ENCODE measurements around the gene MAPK6. TPM values are rescaled to one million over a fixed set of nuclear protein-coding genes. Genes with fewer than 3 reads are reported as not detected.

The MAPK6 gene
- total RNA-seq, 2 experiments from 2014 or later, result 44.7 to 53.0 TPM

GRCh38 chr15:52014616-52015015, 4.4 kb upstream of the MAPK6 start:
- ATAC-seq (no peak), DNase-seq (no peak)
- Mint-ChIP-seq H3K36me3 (peaks cover 5% of the 10 kb centered on the region), H3K27me3 (no peaks in the 10 kb centered on the region), H3K4me1 (peaks cover 52% of the 10 kb centered on the region), H3K27ac (peak overlapping the region; percentile 24), H3K4me3 (no peak overlapping the region), H3K9me3 (ENCODE audit: low read depth) (no peaks in the 10 kb centered on the region)
- CTCF ChIA-PET, result no interaction called here

GRCh38 chr15:52016316-52016715, 2.7 kb upstream of the MAPK6 start:
- no peak overlapping the region for H3K27ac Mint-ChIP-seq
- H3K27me3 Mint-ChIP-seq, result no peaks in the 10 kb centered on the region
- no peaks in the 10 kb centered on the region for H3K9me3 Mint-ChIP-seq (ENCODE audit: low read depth)
- peaks cover 13% of the 10 kb centered on the region for H3K36me3 Mint-ChIP-seq
- ATAC-seq (no peak), DNase-seq (no peak)
- CTCF ChIA-PET, result no interaction called here
- peaks cover 50% of the 10 kb centered on the region for H3K4me1 Mint-ChIP-seq
- H3K4me3 Mint-ChIP-seq, result no peak overlapping the region

- H3K27ac Mint-ChIP-seq, result peak overlapping the region; percentile 99
- ATAC-seq (no peak), DNase-seq (no peak)
- CTCF ChIA-PET, result interaction anchor here (1.1 kb wide), 1 partner anchor 12 kb away, joined by 3 read pairs; no protein-coding TSS in a partner anchor
- no peaks in the 10 kb centered on the region for H3K9me3 Mint-ChIP-seq (ENCODE audit: low read depth)
- H3K4me3 Mint-ChIP-seq, result peak overlapping the region; percentile 91
- peaks cover 48% of the 10 kb centered on the region for H3K4me1 Mint-ChIP-seq
- no peaks in the 10 kb centered on the region for H3K27me3 Mint-ChIP-seq
- peaks cover 14% of the 10 kb centered on the region for H3K36me3 Mint-ChIP-seq
Measured at GRCh38 chr15:52018244-52018643, 775 bp upstream of the MAPK6 start.

GRCh38 chr15:52019394-52020220, 588 bp downstream of the MAPK6 start:
- CTCF ChIA-PET, result interaction anchor here (1.0 to 4.4 kb wide), 9 partner anchors 8 to 59 kb away, joined by 3 to 18 read pairs (median 6); no protein-coding TSS in a partner anchor
- Mint-ChIP-seq H3K9me3 (ENCODE audit: low read depth) (no peaks in the 10 kb centered on the region), H3K27me3 (no peaks in the 10 kb centered on the region), H3K4me3 (peak overlapping the region; percentile 94), H3K27ac (peak overlapping the region; percentile 99), H3K4me1 (peaks cover 42% of the 10 kb centered on the region), H3K36me3 (peaks cover 19% of the 10 kb centered on the region)
- peak; percentile 83 for DNase-seq
- ATAC-seq, result peak; percentile 64

GRCh38 chr15:52020221-52021085, 1.4 kb downstream of the MAPK6 start:
- no peak for DNase-seq
- peak overlapping the region; percentile 94 for H3K4me3 Mint-ChIP-seq
- H3K36me3 Mint-ChIP-seq, result peaks cover 19% of the 10 kb centered on the region
- H3K9me3 Mint-ChIP-seq (ENCODE audit: low read depth), result no peaks in the 10 kb centered on the region
- peaks cover 42% of the 10 kb centered on the region for H3K4me1 Mint-ChIP-seq
- CTCF ChIA-PET, result interaction anchor here (1.0 to 4.4 kb wide), 10 partner anchors 9 to 58 kb away, joined by 3 to 18 read pairs (median 6); no protein-coding TSS in a partner anchor
- peak overlapping the region; percentile 94 for H3K27ac Mint-ChIP-seq
- ATAC-seq, result no peak
- no peaks in the 10 kb centered on the region for H3K27me3 Mint-ChIP-seq

- Mint-ChIP-seq H3K9me3 (ENCODE audit: low read depth) (no peaks in the 10 kb centered on the region), H3K36me3 (peaks cover 19% of the 10 kb centered on the region), H3K27ac (peak overlapping the region; percentile 94), H3K27me3 (no peaks in the 10 kb centered on the region), H3K4me1 (peaks cover 47% of the 10 kb centered on the region), H3K4me3 (peak overlapping the region; percentile 94)
- ATAC-seq, result peak; percentile 52
- CTCF ChIA-PET, result interaction anchor here (1.1 to 4.4 kb wide), 6 partner anchors 10 to 57 kb away, joined by 5 to 18 read pairs (median 8); no protein-coding TSS in a partner anchor
- peak; percentile 85 for DNase-seq
Measured at GRCh38 chr15:52021128-52021671, 2.2 kb downstream of the MAPK6 start.

GRCh38 chr15:52021892-52022540, 3.0 kb downstream of the MAPK6 start:
- H3K27ac Mint-ChIP-seq, result peak overlapping the region; percentile 68
- H3K4me1 Mint-ChIP-seq, result peaks cover 46% of the 10 kb centered on the region
- ATAC-seq (no peak), DNase-seq (no peak)
- H3K36me3 Mint-ChIP-seq, result peaks cover 19% of the 10 kb centered on the region
- peak overlapping the region; percentile 35 for H3K4me3 Mint-ChIP-seq
- H3K27me3 Mint-ChIP-seq, result no peaks in the 10 kb centered on the region
- H3K9me3 Mint-ChIP-seq (ENCODE audit: low read depth), result no peaks in the 10 kb centered on the region
- CTCF ChIA-PET, result interaction anchor here (3.3 to 4.4 kb wide), 2 partner anchors 23 to 56 kb away, joined by 18 read pairs; no protein-coding TSS in a partner anchor

- H3K9me3 Mint-ChIP-seq (ENCODE audit: low read depth), result no peaks in the 10 kb centered on the region
- CTCF ChIA-PET, result interaction anchor here (1.1 to 4.4 kb wide), 3 partner anchors 14 to 55 kb away, joined by 3 to 18 read pairs (median 5); no protein-coding TSS in a partner anchor
Measured at GRCh38 chr15:52023169-52023922, 4.3 kb downstream of the MAPK6 start.

GRCh38 chr15:52028431-52029093, 9.5 kb downstream of the MAPK6 start:
- Mint-ChIP-seq H3K27me3 (no peaks in the 10 kb centered on the region), H3K4me3 (no peak overlapping the region), H3K36me3 (peaks cover 41% of the 10 kb centered on the region), H3K27ac (peak overlapping the region; percentile 17), H3K4me1 (peaks cover 39% of the 10 kb centered on the region), H3K9me3 (ENCODE audit: low read depth) (no peaks in the 10 kb centered on the region)
- CTCF ChIA-PET, result interaction anchor here (1.7 kb wide), 1 partner anchor 17 kb away, joined by 4 read pairs; no protein-coding TSS in a partner anchor
- DNase-seq, result no peak
- no peak for ATAC-seq

More at GRCh38 chr15:52023169-52023922, 4.3 kb downstream of the MAPK6 start:
- no peak for ATAC-seq
- peaks cover 22% of the 10 kb centered on the region for H3K36me3 Mint-ChIP-seq
- DNase-seq, result no peak
- H3K4me1 Mint-ChIP-seq, result peaks cover 44% of the 10 kb centered on the region
- H3K4me3 Mint-ChIP-seq, result no peak overlapping the region
- no peaks in the 10 kb centered on the region for H3K27me3 Mint-ChIP-seq
- H3K27ac Mint-ChIP-seq, result peak overlapping the region; percentile 38

- H3K4me3 Mint-ChIP-seq, result no peak overlapping the region
- H3K36me3 Mint-ChIP-seq, result peaks cover 54% of the 10 kb centered on the region
- peaks cover 3% of the 10 kb centered on the region for H3K9me3 Mint-ChIP-seq (ENCODE audit: low read depth)
- ATAC-seq (no peak), DNase-seq (no peak)
- H3K27me3 Mint-ChIP-seq, result no peaks in the 10 kb centered on the region
- H3K4me1 Mint-ChIP-seq, result peaks cover 39% of the 10 kb centered on the region
- CTCF ChIA-PET, result interaction anchor here (1.3 to 1.7 kb wide), 4 partner anchors 10 to 49 kb away, joined by 3 to 6 read pairs (median 4); no protein-coding TSS in a partner anchor
- H3K27ac Mint-ChIP-seq, result no peak overlapping the region
Measured at GRCh38 chr15:52030010-52030409, 11.0 kb downstream of the MAPK6 start.

GRCh38 chr15:52031556-52031955, 12.5 kb downstream of the MAPK6 start:
- no peak overlapping the region for H3K4me3 Mint-ChIP-seq
- peaks cover 34% of the 10 kb centered on the region for H3K4me1 Mint-ChIP-seq
- H3K27me3 Mint-ChIP-seq, result no peaks in the 10 kb centered on the region
- peaks cover 55% of the 10 kb centered on the region for H3K36me3 Mint-ChIP-seq
- H3K9me3 Mint-ChIP-seq (ENCODE audit: low read depth), result peaks cover 3% of the 10 kb centered on the region
- no peak overlapping the region for H3K27ac Mint-ChIP-seq
- ATAC-seq (no peak), DNase-seq (no peak)
- CTCF ChIA-PET, result interaction anchor here (0.9 to 1.7 kb wide), 3 partner anchors 9 to 14 kb away, joined by 3 to 4 read pairs (median 3); no protein-coding TSS in a partner anchor

Measured in activated CD8-positive, alpha-beta memory T cell treated with anti-CD3 and anti-CD28 coated beads, Interleukin-2, amount 10 ng/mL, durations not matched to agents 7 days and 5 days (primary cell).